Natural killer cell (primary cell): ENCODE measurements around the gene SPAG9. TPM values are rescaled to one million over a fixed set of nuclear protein-coding genes. Genes with fewer than 3 reads are reported as not detected.

Experiments used
- ATAC-seq, 3 donors: fragments of 150-1000 bp in 2 of 3; fragments of 200-7000 bp in 1 of 3; cut with Tn5 transposase; 1 replicate in 1 of 3; 2 replicates in 2 of 3; pipeline ENCODE4 v1.10.0; 2021; ENCODE audit warnings: mild to moderate bottlenecking in 2 of 3, moderate library complexity in 2 of 3
- DNase-seq, 2 donors: peaks; one replicate each; pipeline versions ENCODE4 v3.0.0 to v3.0.0-alpha.2; 2013 to 2021; ENCODE audit warnings: mixed read lengths in 1 of 2
- H3K27ac ChIP-seq: one replicate; pipeline ENCODE4 v1.5.1; 2013; ENCODE audit warnings: mild to moderate bottlenecking, low read length
- H3K27me3 ChIP-seq: one replicate; pipeline ENCODE4 v1.6.1; 2013; ENCODE audit warnings: low read length; ENCODE audit not compliant: control insufficient read depth, insufficient read depth
- H3K36me3 ChIP-seq: one replicate; pipeline ENCODE4 v1.6.1; 2013; ENCODE audit warnings: low read length; ENCODE audit not compliant: control insufficient read depth, insufficient read depth
- H3K4me1 ChIP-seq: one replicate; pipeline ENCODE4 v1.6.1; 2013; ENCODE audit warnings: low read length; ENCODE audit not compliant: control insufficient read depth, insufficient read depth
- H3K4me3 ChIP-seq: one replicate; pipeline ENCODE4 v1.5.1; 2013; ENCODE audit warnings: low read length
- H3K9me3 ChIP-seq: one replicate; pipeline ENCODE4 v1.6.1; 2013; ENCODE audit warnings: low read length; ENCODE audit not compliant: control insufficient read depth, insufficient read depth
- H3K27ac Mint-ChIP-seq, 2 donors: one replicate each; pipeline ENCODE4 v1.8.0; 2022; ENCODE audit warnings: mild to moderate bottlenecking in 2 of 2, mixed read lengths in 2 of 2, moderate library complexity in 1 of 2
- H3K27me3 Mint-ChIP-seq, 2 donors: one replicate each; pipeline ENCODE4 v1.8.0; 2022; ENCODE audit warnings: low read depth in 2 of 2, mixed read lengths in 2 of 2
- H3K36me3 Mint-ChIP-seq: one replicate; pipeline ENCODE4 v1.8.0; 2022; ENCODE audit warnings: mixed read lengths
- H3K4me1 Mint-ChIP-seq, 2 donors: one replicate each; pipeline ENCODE4 v1.8.0; 2022; ENCODE audit warnings: mixed read lengths in 2 of 2
- H3K4me3 Mint-ChIP-seq: one replicate; pipeline ENCODE4 v1.8.0; 2022; ENCODE audit warnings: mild to moderate bottlenecking, moderate library complexity, mixed read lengths
- H3K9me3 Mint-ChIP-seq, 2 donors: one replicate each; pipeline ENCODE4 v1.8.0; 2022; ENCODE audit warnings: mixed read lengths in 2 of 2
- WGBS: methylation state at CpG from one replicate; pipeline ENCODE4 v1.1.7; 2013; ENCODE audit warnings: missing lambda C conversion rate; ENCODE audit not compliant: insufficient coverage; 5-methylcytosine and 5-hydroxymethylcytosine counted together
- intact Hi-C: fragments of 100-400 bp; cut with micrococcal nuclease; formaldehyde crosslinking; loops from one replicate; pipeline ENCODE4 v1.14.2; 2022
- total RNA-seq, 4 donors: library from RNA; stranded (reverse); fragments of 120-200 nt in 1 of 4; gene quantifications; one replicate each; pipeline versions ENCODE4 v1.2.3 to v1.2.4, GENCODE V29; 2013 to 2022
- TF ChIP-seq, protein P1 (sequence below): fragments of 200-600 bp; IDR thresholded peaks from one replicate; pipeline ENCODE4 v1.8.0; 2022; ENCODE audit warnings: antibody characterized with exemption

SPAG9 gene
- total RNA-seq, 3 donors from 2014 or later (not counting 1 experiment from before 2014, with no cell fraction given) = 78.1 to 91.7 (median 90.3) TPM

DNA sequence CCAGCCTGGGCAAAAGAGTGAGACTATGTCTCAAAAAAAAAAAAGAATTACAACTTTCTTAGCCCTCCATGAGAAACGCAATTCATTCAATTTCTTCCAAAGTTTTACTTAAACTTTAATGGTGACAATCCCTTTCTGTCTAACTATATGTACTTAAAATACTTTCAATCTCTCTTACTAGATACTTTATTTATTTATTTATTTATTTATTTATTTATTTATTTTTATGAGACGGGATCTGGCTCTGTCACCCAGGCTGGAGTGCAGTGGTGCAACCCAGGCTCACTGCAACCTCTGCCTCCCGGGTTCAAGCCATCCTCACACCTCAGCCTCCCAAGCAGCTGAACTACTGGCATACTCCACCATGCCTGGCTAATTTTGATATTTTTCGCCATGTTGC, 108.1 kb downstream of the SPAG9 start:
- WGBS = 97% methylated on average over 4 of the region's 4 CpGs
- Mint-ChIP-seq H3K4me3 (no peak overlapping the region), H3K4me1 (peaks cover 0 to 5% of the 10 kb centered on the region in 2 donors), H3K9me3 (no peaks in the 10 kb centered on the region), H3K27me3 (no peaks in the 10 kb centered on the region), H3K27ac (no peak overlapping the region), H3K36me3 (peaks cover 30% of the 10 kb centered on the region)
- Histone ChIP-seq H3K4me1 (no peaks in the 10 kb centered on the region), H3K36me3 (peaks cover 32% of the 10 kb centered on the region), H3K27me3 (no peaks in the 10 kb centered on the region), H3K9me3 (no peaks in the 10 kb centered on the region), H3K4me3 (no peak overlapping the region), H3K27ac (no peak overlapping the region)
- TF ChIP-seq, protein P1, sequence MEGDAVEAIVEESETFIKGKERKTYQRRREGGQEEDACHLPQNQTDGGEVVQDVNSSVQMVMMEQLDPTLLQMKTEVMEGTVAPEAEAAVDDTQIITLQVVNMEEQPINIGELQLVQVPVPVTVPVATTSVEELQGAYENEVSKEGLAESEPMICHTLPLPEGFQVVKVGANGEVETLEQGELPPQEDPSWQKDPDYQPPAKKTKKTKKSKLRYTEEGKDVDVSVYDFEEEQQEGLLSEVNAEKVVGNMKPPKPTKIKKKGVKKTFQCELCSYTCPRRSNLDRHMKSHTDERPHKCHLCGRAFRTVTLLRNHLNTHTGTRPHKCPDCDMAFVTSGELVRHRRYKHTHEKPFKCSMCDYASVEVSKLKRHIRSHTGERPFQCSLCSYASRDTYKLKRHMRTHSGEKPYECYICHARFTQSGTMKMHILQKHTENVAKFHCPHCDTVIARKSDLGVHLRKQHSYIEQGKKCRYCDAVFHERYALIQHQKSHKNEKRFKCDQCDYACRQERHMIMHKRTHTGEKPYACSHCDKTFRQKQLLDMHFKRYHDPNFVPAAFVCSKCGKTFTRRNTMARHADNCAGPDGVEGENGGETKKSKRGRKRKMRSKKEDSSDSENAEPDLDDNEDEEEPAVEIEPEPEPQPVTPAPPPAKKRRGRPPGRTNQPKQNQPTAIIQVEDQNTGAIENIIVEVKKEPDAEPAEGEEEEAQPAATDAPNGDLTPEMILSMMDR = no peak
- ATAC-seq (no peak), DNase-seq (no peak)
- intact Hi-C loops = no loop called here

DNA sequence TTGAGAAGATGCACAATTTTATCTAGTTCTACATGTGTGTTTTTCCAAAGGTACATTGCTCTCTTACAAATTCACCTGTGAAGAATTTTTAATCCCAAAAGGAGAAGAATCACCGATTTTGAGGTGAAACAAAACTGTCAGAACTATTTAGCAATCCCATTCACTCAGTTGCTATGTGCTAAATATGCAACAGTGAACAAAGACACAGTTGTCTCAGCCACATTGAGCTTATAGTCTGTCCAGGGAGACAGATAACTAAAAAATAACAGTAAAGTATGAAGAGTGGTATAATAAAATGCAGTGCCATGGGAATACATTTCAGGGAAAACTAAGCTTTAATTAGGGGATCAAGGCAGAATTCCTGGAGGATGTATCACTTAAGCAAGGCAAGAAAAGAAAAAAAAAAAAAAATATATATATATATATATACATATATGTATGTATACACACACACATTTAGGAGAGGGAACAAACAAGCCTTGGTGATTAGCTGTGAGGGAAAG, 110.4 kb downstream of the SPAG9 start:
- Mint-ChIP-seq H3K4me3 (no peak overlapping the region), H3K9me3 (no peaks in the 10 kb centered on the region), H3K36me3 (peaks cover 18% of the 10 kb centered on the region), H3K27me3 (no peaks in the 10 kb centered on the region), H3K27ac (no peak overlapping the region), H3K4me1 (no peaks in the 10 kb centered on the region)
- Histone ChIP-seq H3K4me1 (no peaks in the 10 kb centered on the region), H3K4me3 (no peak overlapping the region), H3K27me3 (no peaks in the 10 kb centered on the region), H3K9me3 (no peaks in the 10 kb centered on the region), H3K36me3 (peaks cover 38% of the 10 kb centered on the region), H3K27ac (no peak overlapping the region)
- intact Hi-C loops = no loop called here
- WGBS = 100% methylated on average over 1 of the region's 1 CpG
- ATAC-seq (no peak), DNase-seq (no peak)
- TF ChIP-seq, protein P1 = no peak

DNA sequence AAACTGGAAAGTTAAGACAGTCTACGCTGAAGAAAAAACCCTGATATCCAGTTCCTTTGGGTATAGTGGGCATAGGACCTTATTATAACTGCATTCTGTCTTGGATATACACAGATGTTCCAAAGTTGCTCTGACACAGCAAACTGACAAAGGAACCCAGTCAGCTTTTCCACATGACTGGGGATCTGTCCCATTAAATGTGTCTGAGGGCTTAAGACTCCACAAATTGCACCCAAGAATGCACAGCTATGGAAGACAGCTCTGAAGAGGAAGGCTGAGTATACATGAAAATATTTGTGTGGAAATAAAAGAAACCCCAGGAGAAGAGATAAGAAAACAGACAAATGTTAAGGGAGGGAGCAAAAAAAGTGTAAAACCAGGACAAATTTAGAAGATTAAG, 114.1 kb downstream of the SPAG9 start:
- H3K27me3 ChIP-seq = no peaks in the 10 kb centered on the region
- intact Hi-C loops = no loop called here
- H3K27ac ChIP-seq = no peak overlapping the region
- Mint-ChIP-seq H3K27ac (no peak overlapping the region), H3K4me3 (no peak overlapping the region), H3K9me3 (no peaks in the 10 kb centered on the region), H3K4me1 (no peaks in the 10 kb centered on the region), H3K27me3 (no peaks in the 10 kb centered on the region), H3K36me3 (peaks cover 11% of the 10 kb centered on the region)
- H3K36me3 ChIP-seq = peaks cover 37% of the 10 kb centered on the region
- H3K4me3 ChIP-seq = no peak overlapping the region
- WGBS = 100% methylated on average over 1 of the region's 1 CpG
- H3K4me1 ChIP-seq = no peaks in the 10 kb centered on the region
- TF ChIP-seq, protein P1 = no peak
- no peak for DNase-seq
- ATAC-seq = no peak
- no peaks in the 10 kb centered on the region for H3K9me3 ChIP-seq

DNA sequence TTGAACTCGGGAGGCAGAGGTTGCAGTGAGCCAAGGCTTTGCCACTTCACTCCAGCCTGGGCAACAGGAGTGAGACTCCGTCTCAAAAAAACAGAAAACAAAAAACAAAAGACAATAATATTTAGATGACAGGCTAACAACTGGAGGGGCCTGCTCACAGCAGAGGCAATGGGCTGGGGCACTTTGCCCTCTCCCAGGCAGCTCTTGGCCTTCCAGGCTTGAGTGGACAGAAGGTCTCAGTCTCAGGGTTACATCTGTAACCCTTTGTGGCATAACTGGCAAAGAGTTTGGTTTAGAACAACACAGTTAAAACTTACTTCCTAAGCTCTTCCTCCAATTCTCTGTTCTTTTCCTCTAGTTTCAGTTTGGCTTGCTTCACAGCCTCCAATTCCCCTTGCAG, 114.9 kb downstream of the SPAG9 start:
- Histone ChIP-seq H3K36me3 (peaks cover 43% of the 10 kb centered on the region), H3K27ac (no peak overlapping the region), H3K4me3 (no peak overlapping the region), H3K4me1 (no peaks in the 10 kb centered on the region), H3K27me3 (no peaks in the 10 kb centered on the region), H3K9me3 (no peaks in the 10 kb centered on the region)
- no peak overlapping the region for H3K27ac Mint-ChIP-seq
- intact Hi-C loops = no loop called here
- H3K4me3 Mint-ChIP-seq = no peak overlapping the region
- DNase-seq = no peak
- peaks cover 9% of the 10 kb centered on the region for H3K36me3 Mint-ChIP-seq
- TF ChIP-seq, protein P1 = no peak
- 98% methylated on average over 2 of the region's 2 CpGs for WGBS
- no peak for ATAC-seq
- peaks cover 0 to 6% of the 10 kb centered on the region in 2 donors for H3K4me1 Mint-ChIP-seq
- H3K27me3 Mint-ChIP-seq = no peaks in the 10 kb centered on the region
- no peaks in the 10 kb centered on the region for H3K9me3 Mint-ChIP-seq
